B cell (primary cell): ENCODE data around the gene PSMC3IP. TPM values are rescaled to one million over a fixed set of nuclear protein-coding genes. Genes with fewer than 3 reads are reported as not detected.

Experiments used
- ATAC-seq: fragments of 200-7000 bp; cut with Tn5 transposase; one replicate; pipeline ENCODE4 v1.10.0; 2021; ENCODE audit warnings: low read depth, mild to moderate bottlenecking, moderate number of reproducible peaks, moderate library complexity
- CTCF ChIA-PET: fragments of 350-600 bp; sonication (Branson Sonifier 250); formaldehyde crosslinking; loops from one replicate; lab custom pipeline; 2021; ENCODE audit warnings: antibody characterized with exemption, inconsistent platforms; lab: Charles Lee
- POLR2A ChIA-PET: fragments of 350-600 bp; sonication (Branson Sonifier 250); formaldehyde crosslinking; loops from one replicate; lab custom pipeline; 2021; ENCODE audit warnings: antibody characterized with exemption; lab: Charles Lee
- DNase-seq: peaks from one replicate; pipeline ENCODE4 v3.0.0; 2013
- H2AFZ ChIP-seq: 2 replicates; pipeline ENCODE4 v1.6.1; 2012; ENCODE audit warnings: mild to moderate bottlenecking, low read depth, low read length; ENCODE audit not compliant: insufficient read depth, poor library complexity, severe bottlenecking
- H3K27ac ChIP-seq, 2 donors: 1 replicate in 1 of 2; 2 replicates in 1 of 2; pipeline ENCODE4 v1.5.1; 2012 to 2013; ENCODE audit warnings: low read length in 2 of 2, mild to moderate bottlenecking in 2 of 2, moderate library complexity in 1 of 2
- H3K27me3 ChIP-seq, 4 experiments: fragments of 200-600 bp in 1 of 4; sonication (generic) in 1 of 4; replicated peaks in 1 of 4; 1 replicate in 2 of 4; 2 replicates in 2 of 4; pipeline versions ENCODE4 v1.6.1 to v1.7.0; 2013 to 2016; ENCODE audit warnings: low read length in 3 of 4, mild to moderate bottlenecking in 2 of 4, mixed read lengths in 1 of 4, moderate library complexity in 1 of 4; ENCODE audit not compliant: insufficient read depth in 4 of 4, control insufficient read depth in 3 of 4; ENCODE audit errors: control extremely low read depth in 1 of 4
- H3K36me3 ChIP-seq, 2 experiments: replicated peaks in 1 of 2; 1 replicate in 1 of 2; 2 replicates in 1 of 2; pipeline versions ENCODE4 v1.6.1 to v1.7.1; 2013; ENCODE audit warnings: low read length in 1 of 2; ENCODE audit not compliant: insufficient read depth in 2 of 2, control insufficient read depth in 1 of 2; ENCODE audit errors: control extremely low read depth in 1 of 2, extremely low read depth in 1 of 2
- H3K4me1 ChIP-seq, 2 donors: fragments of 200-600 bp in 1 of 2; sonication (generic) in 1 of 2; 1 replicate in 1 of 2; 2 replicates in 1 of 2; pipeline versions ENCODE4 v1.5.1 to v1.6.1; 2013 to 2017; ENCODE audit warnings: low read length in 2 of 2; ENCODE audit not compliant: control insufficient read depth in 2 of 2, insufficient read depth in 2 of 2
- H3K4me2 ChIP-seq: replicated peaks from 2 replicates; pipeline ENCODE3; 2012; ENCODE audit warnings: mild to moderate bottlenecking, low read depth, low read length; ENCODE audit not compliant: poor library complexity, severe bottlenecking
- H3K4me3 ChIP-seq, 5 experiments: fragments of 200-600 bp in 1 of 5; sonication (generic) in 1 of 5; 1 replicate in 3 of 5; 2 replicates in 2 of 5; pipeline versions ENCODE4 v1.5.1 to v1.7.0; 2011 to 2016; ENCODE audit warnings: low read length in 4 of 5, mild to moderate bottlenecking in 4 of 5, low read depth in 2 of 5, control low read depth in 1 of 5, moderate library complexity in 1 of 5; ENCODE audit not compliant: insufficient read depth in 1 of 5; ENCODE audit errors: control extremely low read depth in 1 of 5, extremely low read depth in 1 of 5
- H3K79me2 ChIP-seq: fragments of 200-600 bp; sonication (generic); one replicate; pipeline ENCODE4 v1.6.0; 2016; ENCODE audit warnings: low read length; ENCODE audit not compliant: control insufficient read depth, insufficient read depth
- H3K9ac ChIP-seq: fragments of 200-600 bp; sonication (generic); 2 replicates; pipeline ENCODE4 v1.6.1; 2017; ENCODE audit warnings: mild to moderate bottlenecking, low read length, moderate library complexity
- H3K9me3 ChIP-seq, 3 donors: one replicate each; pipeline versions ENCODE4 v1.6.1 to v1.7.1; 2013; ENCODE audit warnings: low read length in 2 of 3; ENCODE audit not compliant: control insufficient read depth in 2 of 3, insufficient read depth in 1 of 3; ENCODE audit errors: control extremely low read depth in 1 of 3
- H4K20me1 ChIP-seq: 2 replicates; pipeline ENCODE4 v1.6.0; 2012; ENCODE audit warnings: mild to moderate bottlenecking, low read length; ENCODE audit not compliant: insufficient read depth, control insufficient read depth, poor library complexity, severe bottlenecking
- H3K27ac Mint-ChIP-seq: one replicate; pipeline ENCODE4 v1.8.0; 2021; ENCODE audit warnings: mixed read lengths
- H3K27me3 Mint-ChIP-seq: one replicate; pipeline ENCODE4 v1.8.0; 2021; ENCODE audit warnings: mixed read lengths
- H3K4me1 Mint-ChIP-seq: one replicate; pipeline ENCODE4 v1.8.0; 2021; ENCODE audit warnings: mixed read lengths
- H3K4me3 Mint-ChIP-seq: one replicate; pipeline ENCODE4 v1.8.0; 2021; ENCODE audit warnings: mixed read lengths
- H3K9me3 Mint-ChIP-seq: one replicate; pipeline ENCODE4 v1.8.0; 2022; ENCODE audit warnings: mixed read lengths; ENCODE audit not compliant: insufficient read depth
- CTCF ChIP-seq: fragments of 200-600 bp; IDR thresholded peaks from one replicate; pipeline ENCODE4 v1.8.0; 2022; ENCODE audit warnings: antibody characterized with exemption, mild to moderate bottlenecking
- EZH2 ChIP-seq: IDR thresholded peaks from 2 replicates; pipeline ENCODE4 v1.6.1; 2012; ENCODE audit warnings: borderline replicate concordance, low read depth, mild to moderate bottlenecking, moderate library complexity, low read length; ENCODE audit not compliant: insufficient read depth, poor library complexity, severe bottlenecking
- WGBS: methylation state at CpG from one replicate; pipeline ENCODE4 v1.1.5; 2013; ENCODE audit warnings: missing lambda C conversion rate; ENCODE audit not compliant: insufficient coverage; 5-methylcytosine and 5-hydroxymethylcytosine counted together
- intact Hi-C: fragments of 100-400 bp; cut with micrococcal nuclease; formaldehyde crosslinking; loops from one replicate; pipeline ENCODE4 v1.10.0; 2022
- polyA plus RNA-seq: library from polyadenylated mRNA; depleted of rRNA; stranded (reverse); fragments of >200 nt; gene quantifications from 2 replicates; pipeline ENCODE4 v1.2.3, GENCODE V29; 2012
- total RNA-seq, 2 donors: library from RNA; stranded (reverse); fragments of 120-200 nt in 1 of 2; gene quantifications; 1 replicate in 1 of 2; 2 replicates in 1 of 2; pipeline versions ENCODE4 v1.2.3 to v1.2.4, GENCODE V29; 2013 to 2022

The PSMC3IP gene
- total and polyA plus RNA-seq, 2 donors (not counting 1 experiment from before 2014, with no cell fraction given): 2.8 to 10.4 TPM

DNA sequence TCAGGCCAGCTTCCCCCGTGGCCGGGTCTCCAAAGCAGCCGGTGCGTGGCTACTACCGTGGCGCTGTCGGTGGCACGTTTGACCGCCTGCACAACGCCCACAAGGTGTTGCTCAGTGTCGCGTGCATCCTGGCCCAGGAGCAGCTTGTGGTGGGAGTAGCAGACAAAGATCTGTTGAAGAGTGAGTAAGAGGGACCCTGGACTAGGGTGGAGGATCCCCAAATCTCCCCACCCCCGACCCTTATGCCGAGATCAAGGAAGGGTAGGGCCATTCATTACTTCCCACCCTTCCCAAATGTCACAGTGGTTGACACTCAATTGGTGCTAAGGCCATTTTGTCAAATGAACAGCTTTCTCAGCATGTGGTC is 14.4 kb downstream of the PSMC3IP start:
- Mint-ChIP-seq H3K4me3 (peak overlapping the region; percentile 97), H3K27me3 (no peaks in the 10 kb centered on the region), H3K9me3 (no peaks in the 10 kb centered on the region), H3K4me1 (peaks cover 43% of the 10 kb centered on the region), H3K27ac (peak overlapping the region; percentile 96)
- 64% methylated on average over 5 of the region's 14 CpGs for WGBS
- Histone ChIP-seq H3K4me3 (peak overlapping the region in 4 of 5 experiments; percentile 93 to 99 (median 94)), H3K27ac (peak overlapping the region; percentile 2 to 87), H3K4me1 (peaks cover 31 to 43% of the 10 kb centered on the region in 2 donors), H3K79me2 (peaks cover 62% of the 10 kb centered on the region), H3K9ac (peak overlapping the region; percentile 93), H3K36me3 (peaks cover 0 to 26% of the 10 kb centered on the region in 2 experiments), H2AFZ (no peak overlapping the region), H4K20me1 (peaks cover 12% of the 10 kb centered on the region), H3K27me3 (no peaks in the 10 kb centered on the region), H3K4me2 (peak overlapping the region; percentile 80), H3K9me3 (no peaks in the 10 kb centered on the region)
- DNase-seq (no peak), ATAC-seq (no peak)
- ChIA-PET POLR2A (interaction anchor here (0.8 to 2.1 kb wide), 2 partner anchors 8 to 14 kb away, joined by 3 to 6 read pairs; partner anchors contain the start of gene PSMC3IP), CTCF (interaction anchor here (0.6 to 6.4 kb wide), 4 partner anchors 14 to 36 kb away, joined by 3 to 51 read pairs (median 3); partner anchors contain the start of gene PSMC3IP)
- intact Hi-C loops: no loop called here
- TF ChIP-seq EZH2 (no peak), CTCF (no peak)

DNA sequence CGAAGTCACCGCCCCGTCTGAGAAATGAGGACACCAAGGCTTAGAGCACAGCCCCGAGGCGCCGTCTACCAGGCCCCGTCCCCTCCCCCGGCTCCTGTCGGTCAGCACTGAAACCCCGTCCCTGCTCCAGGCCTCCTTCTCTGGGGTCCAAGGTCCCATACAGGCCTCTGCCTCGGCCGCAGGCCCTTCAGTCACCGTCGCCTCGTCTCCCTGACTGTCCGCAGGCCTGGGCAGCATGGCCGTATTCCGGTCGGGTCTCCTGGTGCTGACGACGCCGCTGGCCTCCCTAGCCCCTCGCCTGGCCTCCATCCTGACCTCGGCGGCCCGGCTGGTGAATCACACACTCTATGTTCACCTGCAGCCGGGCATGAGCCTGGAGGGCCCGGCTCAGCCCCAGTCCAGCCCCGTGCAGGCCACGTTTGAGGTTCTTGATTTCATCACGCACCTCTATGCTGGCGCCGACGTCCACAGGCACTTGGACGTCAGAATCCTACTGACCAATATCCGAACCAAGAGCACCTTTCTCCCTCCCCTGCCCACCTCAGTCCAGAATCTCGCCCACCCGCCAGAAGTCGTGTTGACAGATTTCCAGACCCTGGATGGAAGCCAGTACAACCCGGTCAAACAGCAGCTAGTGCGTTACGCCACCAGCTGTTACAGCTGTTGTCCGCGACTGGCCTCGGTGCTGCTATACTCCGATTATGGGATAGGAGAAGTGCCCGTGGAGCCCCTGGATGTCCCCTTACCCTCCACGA is 15.0 kb downstream of the PSMC3IP start:
- 18% methylated on average over 48 of the region's 48 CpGs for WGBS
- no peak for ATAC-seq
- Histone ChIP-seq H2AFZ (peak overlapping the region; percentile 79), H3K4me2 (peak overlapping the region; percentile 80), H3K9ac (peak overlapping the region; percentile 93), H3K9me3 (no peaks in the 10 kb centered on the region), H3K4me1 (peaks cover 27 to 38% of the 10 kb centered on the region in 2 donors), H3K4me3 (peak overlapping the region; percentile 76 to 99 (median 93)), H3K27ac (peak overlapping the region; percentile 68 to 87), H3K79me2 (peaks cover 58% of the 10 kb centered on the region), H3K27me3 (no peaks in the 10 kb centered on the region), H3K36me3 (peaks cover 0 to 26% of the 10 kb centered on the region in 2 experiments), H4K20me1 (peaks cover 12% of the 10 kb centered on the region)
- intact Hi-C loops: loop anchor here (1.0 kb wide), 3 partner anchors 8 to 15 kb away; partner anchors contain the start of gene PSMC3IP
- Mint-ChIP-seq H3K4me3 (peak overlapping the region; percentile 97), H3K27me3 (no peaks in the 10 kb centered on the region), H3K27ac (peak overlapping the region; percentile 96), H3K4me1 (peaks cover 40% of the 10 kb centered on the region), H3K9me3 (no peaks in the 10 kb centered on the region)
- ChIA-PET POLR2A (interaction anchor here (0.8 to 2.1 kb wide), 2 partner anchors 8 to 15 kb away, joined by 3 to 6 read pairs; partner anchors contain the start of gene PSMC3IP), CTCF (interaction anchor here (0.7 to 6.4 kb wide), 2 partner anchors 15 to 35 kb away, joined by 3 to 51 read pairs; partner anchors contain the start of gene PSMC3IP)
- DNase-seq: no peak
- TF ChIP-seq CTCF (no peak), EZH2 (no peak)
